HG02759 (cell line): ENCODE results near the gene CDYL.

Source experiments
- ATAC-seq: cut with Tn5 transposase; IDR thresholded peaks from one replicate; pipeline ENCODE4 v1.9.1; 2021; ENCODE audit warnings: mild to moderate bottlenecking, moderate library complexity; ENCODE audit not compliant: unreplicated experiment

Gene CDYL

DNA sequence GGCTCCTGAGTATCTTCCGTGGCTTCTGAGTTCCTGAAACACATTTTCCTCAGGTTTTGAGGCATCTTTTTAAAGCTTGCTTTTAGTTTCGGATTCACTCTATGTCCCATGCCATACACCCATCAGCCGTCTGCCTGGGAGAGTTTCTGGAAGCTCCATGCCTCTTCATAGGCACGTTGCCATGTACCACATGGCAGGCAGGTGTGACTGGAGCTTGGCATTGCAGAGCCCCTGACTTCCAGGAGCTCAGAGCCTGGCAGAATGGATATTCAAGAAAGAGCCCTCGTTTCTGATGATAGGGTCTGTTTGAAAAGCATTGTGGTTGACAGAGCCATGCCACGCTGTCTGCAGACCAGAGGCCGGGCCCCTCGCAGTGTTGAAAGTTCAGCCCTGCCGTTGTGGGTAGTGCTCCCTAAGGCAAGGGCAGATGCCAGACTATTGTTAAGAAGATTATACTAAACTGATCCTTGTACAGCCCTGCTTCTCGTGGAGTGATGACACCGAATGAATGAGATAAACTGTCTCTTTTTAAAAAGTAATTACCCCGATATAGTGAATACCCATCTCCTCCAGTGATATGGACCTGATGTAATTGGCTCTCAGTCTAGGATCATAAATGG lies 127.7 kb downstream of the CDYL start:
- ATAC-seq: no peak

DNA sequence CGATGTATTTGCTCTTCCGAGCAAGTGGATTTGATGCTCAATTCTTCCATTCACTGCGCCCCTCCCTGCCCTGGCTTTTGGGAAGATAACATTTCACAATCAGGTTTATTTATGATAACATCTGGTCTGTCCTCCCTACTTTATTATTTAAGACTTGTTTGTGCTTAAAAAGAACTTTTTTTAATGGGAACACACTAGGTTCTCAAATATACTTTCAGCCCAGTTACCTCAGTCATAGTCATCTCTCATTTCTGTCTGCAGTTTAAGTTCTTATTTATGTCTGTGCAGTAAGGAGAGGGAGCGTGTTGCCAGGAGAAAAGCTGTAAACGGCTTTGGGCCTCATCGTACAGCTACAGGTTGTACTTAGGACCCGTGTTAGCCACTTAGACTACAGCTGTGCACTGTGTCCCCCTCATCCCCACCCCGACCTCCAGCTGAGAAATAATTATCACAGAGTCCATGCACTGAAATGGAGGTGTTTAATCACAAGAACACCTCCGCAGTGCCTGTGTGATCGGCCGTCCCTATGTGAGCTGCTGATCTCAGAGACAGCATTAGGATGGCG lies 128.3 kb downstream of the CDYL start:
- ATAC-seq: no peak

DNA sequence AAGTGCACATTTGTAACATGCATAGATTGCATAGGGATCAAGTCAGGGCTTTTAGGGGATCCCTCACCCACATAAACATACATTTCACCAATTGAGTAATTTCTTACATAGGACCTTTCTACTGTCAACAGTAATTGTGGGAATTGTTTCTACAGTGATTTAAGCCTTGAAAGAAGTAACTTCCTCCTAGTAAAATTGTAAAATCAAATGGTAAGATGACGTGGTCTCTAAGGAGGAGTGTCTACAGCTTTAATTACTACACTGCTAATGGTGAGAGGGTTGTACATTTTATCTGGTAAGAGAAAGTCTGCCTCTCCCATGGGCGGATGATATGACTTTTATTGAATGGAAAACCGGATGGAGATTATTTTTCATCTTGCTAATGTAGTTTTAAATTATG lies 129.6 kb downstream of the CDYL start:
- ATAC-seq: no peak

DNA sequence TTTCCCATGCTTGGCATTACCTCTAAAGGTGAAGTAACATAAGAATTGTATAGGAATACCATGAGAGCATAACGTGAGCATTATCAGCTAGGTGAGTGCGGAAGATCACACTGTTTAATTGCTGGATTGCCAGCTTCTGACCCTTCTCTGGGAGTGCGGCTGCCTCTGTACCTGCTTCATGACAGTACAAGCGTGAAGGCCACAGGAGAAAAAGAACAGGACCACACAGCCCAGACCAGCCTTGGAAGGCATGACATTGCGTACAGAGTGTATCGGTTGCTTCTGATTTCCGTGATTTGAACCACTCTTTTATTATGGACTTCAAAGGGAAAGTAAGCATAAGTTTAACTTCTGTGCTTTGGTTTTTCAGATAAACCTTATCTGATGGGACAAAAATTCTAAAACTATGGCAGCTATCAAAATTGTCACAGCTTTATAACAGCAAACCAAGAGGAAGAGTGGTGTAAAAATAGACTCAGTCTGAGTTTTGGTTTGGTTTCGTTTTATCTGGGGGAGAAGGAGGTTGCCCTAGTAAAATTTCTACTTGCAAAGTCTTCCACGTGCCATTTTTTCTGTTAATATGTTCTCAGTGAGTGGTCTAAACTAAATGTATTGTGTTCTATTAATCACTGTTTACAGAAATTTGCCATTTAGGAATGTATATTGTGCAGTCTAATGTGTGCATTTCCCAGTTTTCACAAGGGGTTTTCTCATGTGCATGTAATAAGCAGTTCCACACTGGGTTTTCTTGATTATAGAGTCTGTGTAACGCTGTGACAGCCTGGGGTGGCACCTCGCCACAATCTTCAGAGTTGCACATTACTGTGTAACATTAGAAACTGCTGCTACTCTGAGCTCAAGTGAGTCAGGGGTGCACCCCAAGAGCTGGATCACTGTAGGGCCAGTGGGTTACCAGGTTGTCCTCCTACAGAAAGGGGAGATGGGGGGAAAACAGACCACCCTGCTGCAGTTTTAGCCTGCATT lies 130.4 kb downstream of the CDYL start:
- ATAC-seq: no peak

DNA sequence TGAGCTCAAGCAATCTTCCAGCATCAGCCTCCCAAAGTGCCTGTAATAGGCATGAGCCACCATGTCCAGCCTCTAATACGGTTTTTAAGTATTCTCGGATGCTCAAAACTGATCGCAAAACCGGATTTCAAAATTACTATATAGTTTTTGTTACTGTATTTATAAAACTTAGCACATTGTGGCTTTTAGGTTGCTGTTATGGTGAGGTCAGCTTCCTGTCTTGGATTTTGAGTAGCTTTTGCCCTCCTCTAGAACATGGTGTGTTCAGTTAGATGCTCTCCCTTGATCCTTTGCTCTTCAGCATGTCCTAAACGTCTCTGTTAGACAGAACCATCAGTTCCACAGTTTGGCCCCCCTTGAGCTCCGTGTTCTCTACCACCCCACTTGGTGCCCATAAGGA lies 131.4 kb downstream of the CDYL start:
- ATAC-seq: no peak

DNA sequence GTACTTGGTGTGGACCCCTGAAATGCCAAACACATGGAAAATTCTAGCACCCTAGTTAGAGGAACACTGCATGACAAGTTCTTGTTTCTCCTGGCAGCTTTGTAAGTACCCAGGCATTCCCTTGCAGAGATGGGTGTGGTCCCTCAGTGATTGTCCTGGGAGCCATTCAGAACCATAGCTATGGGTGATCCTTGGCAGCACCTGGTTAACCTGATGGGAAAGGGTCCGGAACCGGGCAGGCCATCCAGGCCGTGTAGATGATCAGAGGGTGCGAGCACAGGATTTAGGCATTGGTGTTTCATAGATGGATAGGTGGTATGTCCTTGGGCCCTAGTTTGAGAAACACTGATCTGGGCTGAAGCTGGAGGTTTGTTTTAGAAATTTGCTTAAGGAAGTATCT lies 131.9 kb downstream of the CDYL start:
- ATAC-seq: no peak

DNA sequence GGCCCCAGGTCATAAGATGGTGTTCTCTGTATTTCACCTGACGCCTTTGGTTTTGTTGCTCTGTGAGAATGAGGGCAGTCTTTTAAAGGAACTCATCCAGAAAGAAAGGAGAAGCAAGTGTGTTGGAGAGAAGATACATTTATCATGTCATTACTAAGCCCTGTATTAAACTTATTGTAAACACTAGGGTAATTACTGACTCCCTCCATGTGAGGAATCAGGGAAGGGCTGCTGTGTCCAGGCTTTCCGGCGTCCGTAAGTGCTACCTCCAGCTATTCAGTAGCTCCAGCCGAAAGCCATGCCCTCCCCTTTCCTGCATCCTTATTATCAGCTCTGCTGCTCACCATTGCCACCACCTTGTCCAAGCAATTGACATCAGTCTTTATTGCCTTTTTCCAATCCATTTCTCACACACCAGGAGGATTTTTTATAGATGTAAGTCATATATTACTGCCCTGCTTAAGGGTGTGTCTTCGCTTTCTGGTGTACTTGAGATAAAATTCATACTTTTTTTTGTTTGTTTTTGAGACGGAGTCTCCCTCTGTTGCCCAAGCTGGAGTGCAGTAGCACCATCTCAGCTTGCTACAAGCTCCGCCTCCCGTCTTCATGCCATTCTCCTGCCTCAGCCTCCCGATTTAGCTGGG lies 133.0 kb downstream of the CDYL start:
- ATAC-seq: no peak

DNA sequence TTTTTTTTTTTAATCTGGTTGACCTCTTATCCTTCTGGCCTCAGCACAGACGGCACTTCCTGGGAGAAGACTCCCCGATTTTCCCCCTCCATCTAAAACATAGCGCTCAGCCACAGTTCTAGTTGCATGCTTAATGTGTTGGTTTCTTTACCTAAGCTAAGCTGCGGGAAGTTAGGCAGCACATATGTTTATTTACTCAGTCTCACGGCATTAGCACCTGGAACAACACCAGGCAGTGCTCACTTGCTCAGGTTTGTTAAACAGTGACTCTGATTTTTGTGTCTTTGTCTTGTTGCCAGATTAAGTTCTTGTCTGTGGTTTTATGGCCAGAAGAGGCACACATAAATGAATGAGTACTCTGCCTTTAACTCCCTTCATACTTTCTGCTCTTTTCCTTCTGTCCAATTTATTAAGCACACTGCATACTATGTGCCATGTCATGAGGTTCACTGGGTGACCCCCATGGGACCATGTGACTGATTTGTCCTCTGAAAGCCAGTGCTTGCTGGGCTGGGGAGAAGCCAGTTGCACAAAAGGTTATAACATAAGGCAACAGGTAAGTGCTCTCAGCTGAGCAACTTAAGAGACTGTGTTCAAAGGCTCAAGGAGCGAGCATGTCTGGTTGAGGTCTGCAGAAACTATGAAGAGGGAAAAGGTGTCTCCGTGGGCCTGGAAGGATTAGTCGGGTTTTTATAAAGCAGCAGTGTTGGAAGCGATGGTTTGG lies 134.0 kb downstream of the CDYL start:
- ATAC-seq: no peak

DNA sequence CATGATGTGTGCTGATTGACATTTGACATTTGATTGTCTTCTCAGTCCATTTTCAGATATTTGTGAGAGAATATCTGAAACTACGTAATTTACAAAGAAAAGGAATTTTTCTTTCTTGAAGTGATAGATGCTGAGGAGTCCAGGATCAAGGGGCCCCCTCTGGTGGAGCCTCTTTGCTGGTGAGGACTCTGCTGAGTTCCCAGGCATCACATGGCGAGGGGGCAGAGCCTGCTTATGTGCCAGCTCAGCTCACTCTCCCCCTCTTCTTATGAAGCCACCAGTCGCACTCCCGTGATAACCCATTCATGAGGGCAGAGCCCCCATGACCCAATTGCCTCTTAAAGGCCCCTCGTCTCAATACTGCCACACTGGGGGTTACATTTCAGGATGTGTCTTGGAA lies 136.4 kb downstream of the CDYL start:
- ATAC-seq: no peak

DNA sequence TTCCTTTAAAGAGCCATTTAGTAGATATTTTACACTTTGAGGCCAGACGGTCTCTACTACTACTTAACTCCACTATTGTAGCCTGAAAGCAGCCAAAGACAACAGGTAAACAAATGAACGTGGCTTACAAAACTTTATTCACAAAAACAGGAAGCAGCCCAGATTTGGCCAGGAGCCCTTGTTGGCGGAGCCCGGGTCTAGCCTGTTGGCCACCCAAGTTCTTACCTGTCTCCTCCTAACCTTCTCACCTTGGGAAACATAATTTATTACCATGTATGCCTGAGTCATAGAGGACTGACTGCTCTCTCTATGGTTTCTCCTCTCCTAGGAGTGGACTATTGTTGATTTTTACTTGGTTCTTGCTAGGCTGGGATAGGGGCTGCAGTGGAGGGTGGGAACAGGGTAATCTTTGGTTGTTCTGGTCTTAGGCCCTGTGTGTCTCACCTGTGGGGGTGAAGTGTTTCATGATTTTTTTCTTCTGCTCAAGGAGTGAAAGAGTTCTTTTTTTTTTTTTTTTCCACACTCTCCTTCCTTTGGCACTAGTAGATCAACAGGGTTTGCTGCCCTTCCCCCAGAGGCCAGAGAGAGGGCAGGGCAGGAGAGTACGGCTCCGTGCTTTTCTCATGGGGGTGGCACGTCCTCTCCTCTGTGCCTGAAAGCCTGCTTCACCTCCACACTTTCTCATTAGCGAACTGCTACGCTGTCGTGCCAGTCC lies 137.7 kb downstream of the CDYL start:
- no peak for ATAC-seq

DNA sequence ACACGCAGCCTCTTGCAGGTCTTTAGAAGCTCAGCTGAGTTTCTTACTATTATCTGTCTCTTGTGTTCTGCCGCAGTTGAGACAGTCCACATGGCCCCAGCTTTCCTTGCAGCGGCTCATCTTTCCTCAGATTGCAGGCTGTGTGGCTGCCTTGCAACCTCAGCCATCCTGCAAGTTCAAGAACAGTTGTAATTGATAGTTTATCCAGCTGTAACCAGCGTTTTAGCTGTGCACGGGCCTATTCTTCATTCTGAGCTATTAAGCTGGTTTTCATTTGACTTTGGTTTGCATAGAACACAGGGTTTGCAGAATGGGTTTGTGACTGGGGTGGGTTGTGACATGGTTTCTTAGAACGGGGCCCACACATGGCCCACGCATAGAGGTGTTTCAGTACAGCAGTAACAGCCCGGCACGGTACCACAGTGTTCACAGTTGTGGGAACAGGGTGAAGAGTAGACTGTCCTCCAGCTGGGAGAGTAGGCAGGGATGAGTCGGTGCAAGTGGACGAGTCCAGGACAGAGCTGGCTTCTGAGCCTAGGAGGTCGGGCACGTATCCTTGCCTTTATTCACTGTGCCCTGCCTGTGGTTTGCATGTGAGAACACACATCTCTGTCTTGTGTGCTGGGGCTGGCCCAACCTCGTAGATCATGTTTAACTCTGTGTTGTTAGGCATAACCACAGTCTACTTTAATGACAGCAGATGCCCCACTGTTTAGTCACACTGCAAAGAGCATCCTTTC lies 138.4 kb downstream of the CDYL start:
- no peak for ATAC-seq

DNA sequence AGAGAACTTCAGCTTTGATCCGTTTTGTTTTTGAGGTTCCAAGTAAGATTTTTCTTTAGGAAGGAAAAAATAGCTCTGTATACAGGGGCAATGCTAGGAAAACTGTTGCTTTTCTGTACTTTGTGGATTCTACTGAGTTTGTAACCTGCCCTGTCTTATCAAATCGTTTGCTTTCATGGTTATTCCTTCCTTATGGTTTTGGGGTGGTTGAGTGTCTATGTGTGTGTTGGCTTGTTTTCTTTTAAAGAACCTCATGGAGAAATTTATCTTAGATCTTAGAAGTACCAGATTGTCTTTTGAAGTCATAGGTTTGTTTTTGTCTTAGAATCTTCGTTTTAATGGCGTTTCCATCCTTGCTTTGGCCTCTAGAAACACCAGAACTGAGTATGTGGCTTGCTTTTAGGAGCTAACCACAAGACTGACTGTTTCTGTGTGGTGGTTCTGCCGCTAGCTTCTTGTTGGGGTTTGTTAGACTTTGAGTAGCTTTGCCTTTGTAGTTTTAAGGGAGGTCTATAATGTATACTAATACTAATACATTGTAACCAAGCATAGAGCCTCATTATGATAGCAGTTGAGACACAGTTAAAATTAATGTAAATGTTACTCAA lies 140.9 kb downstream of the CDYL start:
- ATAC-seq: no peak

DNA sequence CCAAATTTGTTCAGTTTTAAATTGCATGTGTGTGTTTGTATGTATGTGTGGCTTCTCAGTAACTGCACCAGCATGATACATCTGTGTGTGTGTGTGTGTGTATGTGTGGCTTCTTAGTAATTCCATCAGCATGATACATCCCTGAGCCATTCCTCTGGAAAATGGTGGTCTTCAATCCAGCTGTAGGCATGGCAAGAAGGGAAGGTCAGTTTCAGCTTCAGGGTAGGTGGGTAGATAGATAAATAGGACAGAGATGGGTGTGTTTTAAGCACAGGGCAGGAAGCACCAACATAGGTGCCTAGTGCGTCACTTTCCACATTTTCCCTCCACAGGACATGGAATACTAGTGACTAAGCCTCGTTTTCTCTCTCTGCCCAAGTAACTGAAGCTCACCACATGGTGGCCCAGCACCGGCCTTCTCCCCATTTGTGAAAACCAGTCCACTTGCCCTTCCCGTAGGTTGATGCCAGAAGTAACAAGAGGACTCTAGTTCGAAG lies 144.8 kb downstream of the CDYL start:
- ATAC-seq: no peak

DNA sequence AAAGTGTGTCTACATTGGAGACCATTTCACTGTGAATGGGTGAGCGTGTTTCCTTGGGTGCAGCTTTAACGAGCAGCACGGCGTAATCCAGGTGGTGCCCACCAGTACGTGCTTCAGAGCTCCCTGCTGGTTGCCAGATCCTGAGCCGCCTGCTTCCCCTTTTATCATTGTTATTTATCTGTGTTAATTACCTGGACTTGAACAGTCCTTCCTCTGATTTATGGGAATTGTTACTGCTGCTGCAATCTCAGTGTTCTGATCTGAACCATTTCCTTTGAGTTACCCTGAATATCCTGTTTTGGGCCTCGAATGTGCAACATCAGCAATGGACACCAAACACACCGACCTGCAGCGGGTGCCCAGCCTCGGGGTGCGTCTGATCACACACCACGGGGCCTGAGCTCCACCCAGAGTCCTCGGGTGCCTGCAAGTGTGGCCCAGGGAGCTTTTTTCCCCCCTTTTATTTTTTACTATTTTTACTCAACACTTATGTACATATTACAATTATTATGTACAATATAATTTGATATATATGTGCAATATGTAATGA lies 146.4 kb downstream of the CDYL start:
- no peak for ATAC-seq

DNA sequence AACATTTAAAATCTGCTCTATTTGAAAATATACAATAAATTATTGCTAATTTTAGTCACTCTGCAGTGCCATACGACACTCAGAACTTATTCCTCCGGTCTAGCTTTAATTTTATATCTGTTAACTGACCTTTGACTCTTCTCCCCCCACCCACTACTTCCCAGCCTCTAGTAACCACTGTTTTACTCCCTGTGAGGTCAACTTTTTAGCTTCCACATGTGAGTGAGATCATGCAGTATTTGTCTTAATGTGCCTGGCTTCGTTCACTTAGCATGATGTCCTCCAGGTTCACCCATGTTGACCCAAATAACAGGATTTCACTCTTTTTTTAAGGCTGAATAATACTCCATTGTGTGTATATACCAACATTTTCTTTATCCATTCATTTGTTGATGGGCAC lies 146.9 kb downstream of the CDYL start:
- ATAC-seq: no peak

DNA sequence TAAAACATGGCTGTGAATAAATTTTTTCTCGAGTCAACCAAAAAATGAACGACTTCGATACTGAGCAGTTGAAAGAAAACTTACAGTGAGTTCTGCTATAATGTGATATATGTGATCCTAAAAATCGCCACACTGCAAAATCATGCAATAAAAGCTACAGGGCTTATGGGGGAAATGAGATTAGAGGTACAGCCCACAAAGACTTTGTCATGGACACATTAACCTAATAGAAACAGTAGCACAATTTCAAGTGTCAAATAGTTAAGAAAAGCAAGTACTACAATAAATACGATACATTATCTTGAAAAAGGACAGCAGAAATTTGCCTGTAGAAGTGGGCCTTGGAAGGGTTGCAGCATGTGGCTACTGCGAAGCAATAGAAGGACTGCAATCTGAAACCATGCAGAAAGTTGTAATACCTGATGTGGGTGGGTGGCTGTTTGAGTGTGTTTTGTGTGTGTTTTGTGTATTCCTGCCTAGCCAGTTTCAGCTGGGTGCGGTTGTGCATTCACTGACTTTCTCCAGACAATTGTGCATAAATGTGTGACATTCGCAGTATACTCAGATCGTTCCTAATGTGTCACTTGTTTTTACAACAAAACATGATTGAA lies 148.6 kb downstream of the CDYL start:
- ATAC-seq: no peak

DNA sequence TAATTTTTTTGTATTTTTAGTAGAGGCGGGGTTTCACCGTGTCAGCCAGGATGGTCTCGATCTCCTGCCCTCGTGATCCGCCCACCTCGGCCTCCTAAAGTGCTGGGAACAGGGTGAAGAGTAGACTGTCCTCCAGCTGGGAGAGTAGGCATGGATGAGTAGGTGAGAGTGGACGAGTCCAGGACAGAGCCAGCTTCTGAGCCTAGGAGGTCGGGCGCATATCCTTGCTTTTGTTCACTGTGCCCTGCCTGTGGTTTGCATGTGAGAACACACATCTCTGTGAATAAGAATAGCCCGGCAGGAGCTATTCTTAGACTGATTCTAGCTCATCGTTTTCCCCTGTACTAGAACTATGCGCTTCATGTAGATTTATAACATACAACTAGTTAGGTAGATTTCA lies 149.4 kb downstream of the CDYL start:
- ATAC-seq: no peak

DNA sequence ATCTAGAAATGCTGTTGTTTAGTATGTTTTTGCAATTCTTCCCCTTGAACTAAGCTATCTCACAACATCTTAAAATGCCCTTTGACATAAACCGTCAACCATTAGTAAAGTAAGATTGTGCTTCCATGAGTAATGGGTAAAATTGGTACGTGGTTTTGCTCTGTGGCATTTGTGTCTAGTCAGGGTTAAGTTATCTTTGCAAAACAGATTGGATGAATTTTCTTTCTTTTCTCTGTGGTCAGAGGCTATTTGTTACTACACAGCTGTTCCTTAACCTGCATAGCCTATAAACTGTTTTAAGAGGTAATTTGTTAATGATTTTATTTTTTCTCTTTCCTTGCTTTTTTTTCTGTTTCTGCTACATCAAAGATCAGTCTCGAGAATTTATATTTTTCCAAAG lies 152.2 kb downstream of the CDYL start:
- ATAC-seq: no peak
